GM21825 (cell line): ENCODE data around the gene RAB24.
"Not testable (repeated sequence)": the region's sequence is repeated elsewhere in the genome, so short reads cannot be mapped to it uniquely, and the experiment has no call there.

Experiments used
- ATAC-seq: cut with Tn5 transposase; IDR thresholded peaks from one replicate; pipeline ENCODE4 v1.9.1; 2021; ENCODE audit warnings: mild to moderate bottlenecking, moderate library complexity; ENCODE audit not compliant: unreplicated experiment

RAB24 gene

DNA sequence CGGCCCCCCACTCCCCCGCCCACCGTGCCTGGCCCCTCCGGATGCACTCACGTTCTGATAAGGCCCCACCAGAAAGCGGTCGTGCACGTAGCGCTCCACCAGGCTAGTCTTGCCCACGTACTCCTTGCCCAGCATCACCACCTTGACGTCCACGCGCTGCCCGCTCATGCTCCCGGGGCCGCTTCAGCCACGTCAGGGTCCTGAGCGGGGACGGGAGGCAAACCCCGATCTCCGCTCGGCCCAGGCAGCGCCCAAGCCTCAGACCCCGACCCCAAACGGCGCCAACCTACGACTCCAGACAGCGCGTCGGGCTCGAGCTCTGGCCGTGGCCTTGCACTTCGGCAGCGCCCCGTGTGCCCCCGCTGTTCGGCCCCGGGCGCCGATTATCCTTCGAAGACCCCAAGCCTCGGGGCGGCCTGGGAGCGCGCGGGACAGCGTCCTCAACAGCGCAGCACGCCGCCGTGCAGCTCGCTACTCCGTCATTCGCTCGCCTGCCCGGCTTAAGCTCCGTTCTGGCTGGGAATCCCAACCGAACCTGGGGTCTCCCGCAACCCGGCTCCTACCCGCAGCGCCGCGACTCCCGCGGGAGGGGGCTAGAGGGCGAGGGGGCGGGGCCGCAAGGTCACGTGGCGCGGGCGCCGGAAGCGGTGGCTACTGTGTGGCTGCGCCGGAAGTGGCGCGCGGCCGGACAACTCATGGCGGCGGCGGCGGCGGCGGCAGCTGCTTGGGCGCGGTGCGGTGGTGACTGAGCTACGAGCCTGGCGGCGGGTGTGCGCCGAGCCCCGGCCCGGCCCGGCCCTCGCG lies at the start of gene RAB24, which contains the start of gene PRELID1:
Gene RAB24 (minus strand): TSS at position 599 of the 804 bp plus-strand sequence. CDS start 431 bp downstream, at position 168.
Gene PRELID1 (plus strand): TSS at position 679 of the 804 bp plus-strand sequence. CDS start 187 bp downstream, outside the sequence.
- peak; percentile 49 for ATAC-seq

- no peak for ATAC-seq
These were observed 49.6 kb upstream of the RAB24 start for GRCh38 chr5:177353093-177353492.

DNA sequence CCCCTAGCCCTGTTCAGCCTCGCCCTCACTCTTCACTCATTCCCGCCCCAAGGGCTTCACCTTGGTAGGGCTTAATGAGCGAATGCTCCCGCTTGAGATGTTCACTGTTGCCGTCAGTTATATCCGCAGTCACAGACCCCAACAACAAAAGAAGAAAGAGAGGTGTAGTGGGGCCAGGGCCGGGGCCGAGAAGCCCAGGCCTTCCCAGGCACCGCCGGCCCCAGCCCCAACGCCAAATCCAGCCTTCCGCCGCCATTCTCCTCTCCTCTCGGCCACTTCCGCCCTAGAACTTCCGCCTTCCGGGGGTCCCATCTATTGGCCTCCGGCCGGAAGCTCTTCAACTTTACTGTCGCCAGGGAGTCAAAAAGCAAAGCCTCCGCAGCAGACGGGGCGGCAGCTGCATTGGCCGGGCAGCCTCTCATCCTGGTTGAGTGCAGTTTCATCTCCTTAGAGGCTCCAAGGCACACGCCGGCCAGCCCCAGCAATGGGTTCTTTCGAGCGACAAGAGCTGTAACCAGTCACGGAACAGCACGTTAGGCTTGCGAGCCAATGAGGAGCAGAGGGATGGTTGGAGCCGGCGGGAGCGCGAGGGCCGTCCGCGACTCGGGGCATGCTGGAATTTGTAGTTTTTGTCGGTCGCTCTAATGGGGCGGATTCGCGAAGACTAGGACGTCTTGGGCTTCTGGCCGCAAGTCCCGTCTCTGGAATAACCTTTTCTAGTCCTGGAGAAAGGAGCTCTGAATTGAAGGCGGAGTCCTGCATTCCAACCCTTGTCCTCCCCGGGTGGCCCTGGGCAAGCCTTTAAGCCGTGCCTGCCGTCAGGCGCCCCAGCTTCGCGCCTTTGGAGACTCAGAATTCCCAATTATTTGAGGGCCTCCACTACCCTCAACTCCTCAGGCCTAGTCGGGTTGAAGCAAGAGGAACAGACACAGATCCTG lies 48.1 kb upstream of the RAB24 start, which contains the start of gene LMAN2:
Gene LMAN2 (minus strand): TSS at position 277 of the 938 bp plus-strand sequence. CDS start 21 bp downstream, at position 256.
- peak; percentile 90 for ATAC-seq

GRCh38 chr5:177350776-177351391 lies 47.4 kb upstream of the RAB24 start:
- ATAC-seq = peak; percentile 12

DNA sequence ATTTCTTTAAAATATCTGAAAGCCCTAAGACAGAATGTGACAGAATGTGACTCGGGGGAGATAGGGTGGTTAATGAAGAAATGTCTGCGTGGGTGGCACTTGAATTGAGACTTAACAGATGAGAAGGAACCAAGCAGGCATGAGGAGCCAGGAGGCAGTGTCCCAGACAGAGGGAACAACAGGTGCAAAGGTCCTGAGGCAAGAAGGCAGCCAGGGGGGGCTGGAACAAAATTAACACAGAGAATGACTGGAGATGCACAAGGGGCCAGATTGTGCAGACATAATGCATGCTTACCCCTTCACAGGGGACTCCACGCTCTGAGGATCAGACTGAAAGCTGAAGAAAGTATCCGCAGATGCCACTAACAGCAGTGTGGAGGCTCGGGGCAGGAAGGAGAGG lies 46.2 kb upstream of the RAB24 start:
- ATAC-seq = no peak

DNA sequence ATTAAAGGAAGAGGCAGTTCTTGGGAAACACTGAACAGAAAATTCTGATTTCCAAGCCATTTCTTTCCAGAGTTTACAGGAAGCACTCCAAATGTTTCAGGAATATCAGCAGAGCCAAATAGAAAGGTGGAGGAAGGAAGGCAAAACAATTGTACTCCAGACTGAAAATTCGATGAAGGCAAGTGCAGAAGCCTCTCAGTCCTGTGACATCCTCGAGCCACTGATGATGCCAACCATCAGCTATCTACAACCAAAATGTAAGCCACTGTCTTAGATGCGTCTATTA lies 45.8 kb upstream of the RAB24 start:
- no peak for ATAC-seq

- ATAC-seq = no peak
These were observed 44.2 kb upstream of the RAB24 start for GRCh38 chr5:177347699-177348098.

GRCh38 chr5:177346820-177347219 lies 43.3 kb upstream of the RAB24 start:
- no peak for ATAC-seq

- ATAC-seq = no peak
These were observed 41.4 kb upstream of the RAB24 start for GRCh38 chr5:177344891-177345290.

GRCh38 chr5:177343777-177344176 lies 40.3 kb upstream of the RAB24 start:
- ATAC-seq = no peak

DNA sequence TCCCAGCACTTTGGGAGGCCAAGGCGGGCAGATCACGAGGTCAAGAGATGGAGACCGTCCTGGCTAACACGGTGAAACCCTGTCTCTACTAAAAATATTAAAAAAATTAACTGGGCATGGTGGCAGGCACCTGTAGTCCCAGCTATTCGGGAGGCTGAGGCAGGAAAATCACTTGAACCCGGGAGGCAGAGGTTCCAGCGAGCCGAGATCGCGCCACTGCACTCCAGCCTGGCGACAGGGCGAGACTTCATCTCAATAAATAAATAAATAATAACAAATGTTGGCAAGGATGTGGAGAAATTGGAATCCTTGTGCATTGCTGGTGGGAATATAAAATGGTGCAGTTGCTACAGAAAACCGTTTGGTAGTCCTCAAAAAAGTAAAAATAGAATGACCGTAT lies 39.5 kb upstream of the RAB24 start:
- ATAC-seq = not testable (repeated sequence)

- ATAC-seq = no peak
These were observed 35.7 kb upstream of the RAB24 start for GRCh38 chr5:177339107-177339638.

DNA sequence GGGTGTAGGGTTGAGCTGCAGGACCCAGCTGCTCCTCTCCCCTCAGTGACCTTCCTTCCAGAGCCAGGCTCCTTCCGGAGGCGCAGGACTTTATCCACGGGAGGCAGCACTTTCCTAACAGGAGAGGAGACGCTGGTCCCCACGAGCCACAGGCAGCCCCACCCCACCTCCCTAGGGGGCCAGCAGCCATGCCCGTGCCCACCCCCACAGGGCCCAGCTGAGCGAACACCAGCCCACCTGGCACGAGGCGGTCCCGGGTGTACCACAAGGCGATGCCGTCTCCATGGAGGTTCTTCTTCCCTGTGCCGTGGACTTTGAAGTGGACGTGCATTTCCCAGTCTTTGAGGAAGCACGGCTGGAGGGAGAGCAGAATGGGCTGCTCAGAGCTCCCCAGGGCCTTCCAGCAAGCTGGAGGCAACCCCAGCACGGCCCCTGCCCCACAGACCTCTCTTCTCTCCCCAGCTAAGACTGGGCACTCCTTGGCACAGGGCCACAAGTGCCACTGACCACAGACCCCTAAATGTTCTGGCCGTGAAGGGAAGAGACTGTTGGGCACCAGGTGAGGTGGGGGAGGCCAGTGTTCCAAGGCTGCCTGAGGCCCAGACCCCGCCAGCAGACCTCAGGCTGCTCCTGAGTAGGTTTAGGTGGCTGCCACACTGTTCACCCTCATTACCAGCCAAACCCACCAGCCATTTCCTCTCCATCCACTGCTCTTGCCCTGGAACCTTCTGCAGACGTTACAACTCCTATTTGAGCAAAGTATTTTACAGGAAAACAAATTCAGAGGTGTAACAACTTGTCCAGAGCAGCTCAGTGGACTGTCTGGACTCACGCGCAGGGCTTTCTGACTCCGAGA lies 35.0 kb upstream of the RAB24 start:
- ATAC-seq = no peak

DNA sequence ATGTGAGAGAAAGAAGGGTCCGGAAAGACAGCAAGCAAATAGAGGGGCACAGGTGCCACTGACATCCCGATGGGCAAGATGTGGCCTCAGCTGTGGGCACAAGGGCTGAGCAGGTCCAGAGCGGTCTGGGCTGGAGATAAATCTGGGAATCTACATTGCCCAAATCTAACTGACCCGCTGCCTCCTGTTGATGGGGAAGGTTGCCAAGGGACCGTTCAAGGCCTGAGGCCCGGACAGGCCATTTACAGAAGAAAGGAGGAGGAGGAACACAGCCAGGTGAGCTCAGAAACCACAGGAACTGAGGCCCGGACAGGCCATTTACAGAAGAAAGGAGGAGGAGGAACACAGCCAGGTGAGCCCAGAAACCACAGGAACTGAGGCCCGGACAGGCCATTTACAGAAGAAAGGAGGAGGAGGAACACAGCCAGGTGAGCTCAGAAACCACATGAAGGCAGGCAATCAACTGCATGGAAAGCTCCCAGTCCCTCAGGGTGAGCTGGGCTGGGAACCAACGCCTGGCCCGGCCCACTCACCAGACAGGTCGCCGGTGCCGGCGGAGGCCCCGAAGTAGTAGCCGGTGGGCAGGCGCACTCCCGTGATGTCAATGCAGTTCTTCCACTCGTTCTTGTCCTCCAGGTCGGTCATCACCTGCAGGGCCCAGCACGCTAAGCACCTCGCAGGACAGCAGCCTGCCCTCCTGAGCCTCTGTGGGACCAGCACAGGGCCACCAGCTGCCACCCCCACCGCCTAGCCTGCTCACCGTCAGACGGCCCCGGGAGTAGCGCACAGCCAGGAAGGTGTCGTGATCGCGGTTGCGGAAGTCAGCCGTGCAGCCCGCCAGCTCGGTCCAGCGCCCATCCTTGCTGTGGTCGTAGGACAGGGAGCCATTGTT lies 33.3 kb upstream of the RAB24 start:
- no peak for ATAC-seq

- no peak for ATAC-seq
These were observed 32.6 kb upstream of the RAB24 start for GRCh38 chr5:177336112-177336511.

DNA sequence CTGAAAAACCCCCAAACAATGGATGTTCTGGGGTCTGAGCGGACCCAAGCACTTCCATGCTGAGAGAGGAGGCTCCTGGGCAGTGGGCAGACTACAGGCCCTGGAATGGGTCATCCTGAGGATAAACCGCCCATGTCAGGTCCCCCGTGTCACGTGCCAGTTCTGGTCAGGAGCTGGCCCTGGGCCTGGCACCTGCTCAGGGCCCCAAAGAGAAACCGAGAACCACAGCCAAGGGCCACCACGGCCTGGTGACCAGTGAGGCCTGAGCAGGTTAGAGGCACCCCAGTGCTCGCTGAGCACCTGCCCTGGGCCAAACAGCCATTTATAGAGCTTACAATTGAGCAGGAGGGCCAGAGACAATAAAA lies 32.2 kb upstream of the RAB24 start:
- ATAC-seq = no peak

GRCh38 chr5:177334781-177335700 lies 31.5 kb upstream of the RAB24 start:
- ATAC-seq = no peak

DNA sequence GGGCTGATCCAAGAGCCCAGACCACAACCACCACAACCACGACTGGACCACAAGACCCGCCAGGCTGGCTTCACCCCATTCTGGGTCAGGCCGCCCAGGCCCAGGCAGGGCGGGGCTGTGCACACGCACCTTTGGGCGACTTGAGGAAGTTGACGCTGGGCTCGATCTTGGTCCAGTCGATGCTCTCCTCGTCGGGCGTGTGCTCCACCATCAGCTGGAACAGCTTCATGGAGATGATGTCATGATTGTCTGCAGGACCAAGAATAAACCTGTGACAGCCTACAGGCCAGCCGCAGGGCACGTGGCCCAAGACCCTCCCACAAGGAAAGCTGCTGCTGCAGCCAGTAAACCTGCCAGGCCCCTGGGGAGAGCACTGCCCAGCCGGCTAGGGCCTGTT lies 30.6 kb upstream of the RAB24 start:
- no peak for ATAC-seq
